NCI-H2107 treated with DMSO at 0.1 percent for 48 hours (cell line): ENCODE data around the gene FTCD.
"Not testable (repeated sequence)": the region's sequence is repeated elsewhere in the genome, so short reads cannot be mapped to it uniquely, and the experiment has no call there.

Source experiments
- DNase-seq: peaks from one replicate; lab custom pipeline; 2025; ENCODE audit not compliant: unreplicated experiment; lab: John Stamatoyannopoulos, UW

Gene FTCD, protein sequence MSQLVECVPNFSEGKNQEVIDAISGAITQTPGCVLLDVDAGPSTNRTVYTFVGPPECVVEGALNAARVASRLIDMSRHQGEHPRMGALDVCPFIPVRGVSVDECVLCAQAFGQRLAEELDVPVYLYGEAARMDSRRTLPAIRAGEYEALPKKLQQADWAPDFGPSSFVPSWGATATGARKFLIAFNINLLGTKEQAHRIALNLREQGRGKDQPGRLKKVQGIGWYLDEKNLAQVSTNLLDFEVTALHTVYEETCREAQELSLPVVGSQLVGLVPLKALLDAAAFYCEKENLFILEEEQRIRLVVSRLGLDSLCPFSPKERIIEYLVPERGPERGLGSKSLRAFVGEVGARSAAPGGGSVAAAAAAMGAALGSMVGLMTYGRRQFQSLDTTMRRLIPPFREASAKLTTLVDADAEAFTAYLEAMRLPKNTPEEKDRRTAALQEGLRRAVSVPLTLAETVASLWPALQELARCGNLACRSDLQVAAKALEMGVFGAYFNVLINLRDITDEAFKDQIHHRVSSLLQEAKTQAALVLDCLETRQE

DNA sequence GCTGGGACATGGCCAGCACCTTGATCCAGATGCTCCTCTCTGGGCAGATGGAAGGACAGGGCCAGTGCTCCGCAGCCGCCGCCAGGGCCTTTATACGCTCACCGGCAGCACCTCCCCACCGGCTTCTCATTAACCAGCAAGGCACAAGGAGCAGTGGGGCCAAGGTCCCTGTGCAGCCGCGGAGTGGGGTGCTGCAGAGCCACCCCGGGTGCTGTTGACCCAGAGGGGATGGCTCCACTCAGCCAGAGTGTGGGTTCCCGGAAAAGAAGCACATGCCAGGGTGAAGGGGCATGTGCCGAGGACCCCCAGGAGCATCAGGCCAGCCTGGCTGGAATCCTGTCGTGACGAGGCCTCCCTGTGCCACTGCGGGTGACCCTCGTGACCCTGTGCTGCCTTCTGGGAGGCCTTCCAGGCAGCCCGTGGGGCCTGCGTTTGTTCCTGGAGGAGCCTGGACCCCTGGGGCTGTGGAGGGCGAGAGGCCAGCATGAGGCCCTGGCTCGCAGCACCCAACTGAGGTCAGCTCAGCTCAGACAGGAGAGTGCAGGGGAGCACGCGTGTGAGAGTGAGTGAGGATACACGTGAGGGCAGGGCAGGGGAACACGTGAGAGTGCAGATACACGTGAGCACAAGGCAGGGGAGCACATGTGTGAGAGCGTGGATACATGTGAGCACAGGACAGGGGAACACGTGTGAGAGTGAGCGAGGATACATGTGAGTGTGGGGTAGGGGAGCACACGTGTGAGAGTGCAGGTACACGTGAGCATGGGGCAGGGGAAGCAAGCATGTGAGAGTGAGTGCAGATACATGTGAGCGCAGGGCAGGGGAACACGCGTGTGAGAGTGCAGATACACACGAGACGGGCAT lies at the start of gene FTCD:
Gene FTCD, minus strand, starts transcription at position 66 of the 864 bp plus-strand sequence. Its CDS starts 56 bp downstream, at position 10.
- no peak for DNase-seq

DNA sequence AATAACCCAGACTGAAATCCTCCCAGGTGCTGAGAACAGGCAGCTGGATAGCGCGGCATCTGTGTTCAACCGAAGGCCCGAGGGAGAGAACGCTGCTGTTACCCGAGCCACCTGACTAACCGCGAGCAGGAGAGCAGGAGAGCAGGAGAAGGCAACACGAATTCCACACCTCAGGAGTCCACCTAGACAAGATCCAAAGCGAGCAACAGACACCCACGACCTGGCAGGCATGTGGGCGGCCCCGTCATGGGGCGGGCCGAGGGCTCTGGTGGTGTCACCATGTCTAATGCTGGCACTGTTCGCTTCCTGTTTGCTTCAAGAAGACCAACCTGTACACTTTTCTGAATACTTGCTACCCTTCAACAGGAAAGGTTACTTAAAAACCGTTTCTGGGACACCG lies 49.8 kb upstream of the FTCD start:
- peak; percentile 79 for DNase-seq

DNA sequence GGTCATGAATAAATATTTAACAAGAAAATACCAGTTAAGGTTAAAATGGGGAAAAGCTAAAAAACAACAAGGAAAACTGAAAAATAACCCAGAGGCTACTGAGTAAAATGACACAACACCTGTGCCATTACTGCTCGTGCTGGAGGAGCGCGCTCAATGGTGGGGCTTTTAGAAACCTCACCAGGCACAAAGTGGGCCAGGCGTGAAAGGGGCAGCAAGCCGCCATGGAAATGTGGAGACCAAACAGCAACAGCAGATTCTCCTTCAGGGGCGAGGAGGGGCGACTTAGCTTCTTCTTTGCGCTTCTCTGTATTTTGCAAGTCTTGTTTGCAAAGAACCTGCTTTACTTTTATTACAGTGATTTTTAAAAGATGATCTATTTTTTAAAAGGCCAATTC lies 47.8 kb upstream of the FTCD start:
- DNase-seq: no peak

DNA sequence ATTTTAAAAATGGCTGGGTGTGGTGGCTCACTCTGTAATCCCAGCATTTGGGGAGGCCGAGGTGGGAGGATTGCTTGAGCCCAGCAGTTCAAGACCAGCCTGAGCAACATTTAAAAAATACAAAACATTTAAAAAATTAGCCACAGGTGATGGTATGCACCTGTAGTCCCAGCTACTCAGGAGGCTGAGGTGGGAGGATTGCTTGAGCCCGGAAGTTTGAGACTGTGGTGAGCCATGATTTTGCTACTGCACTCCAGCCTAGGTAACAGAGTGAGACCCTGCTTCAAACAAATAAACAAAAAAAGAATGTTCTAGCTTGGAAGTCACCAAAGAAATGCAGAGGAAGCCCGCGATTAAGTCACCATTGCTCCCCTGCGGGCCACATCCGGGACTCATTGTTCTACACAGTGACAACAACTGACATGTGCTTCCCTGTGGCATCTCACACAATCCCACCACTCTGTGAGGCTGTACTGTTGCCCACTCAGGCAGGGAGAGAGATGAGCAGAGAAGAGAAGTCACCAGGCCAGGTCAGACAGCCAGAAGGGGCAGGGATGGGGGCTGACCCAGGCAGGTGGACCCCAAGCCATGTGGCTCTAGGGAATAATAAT lies 47.3 kb upstream of the FTCD start:
- no peak for DNase-seq

DNA sequence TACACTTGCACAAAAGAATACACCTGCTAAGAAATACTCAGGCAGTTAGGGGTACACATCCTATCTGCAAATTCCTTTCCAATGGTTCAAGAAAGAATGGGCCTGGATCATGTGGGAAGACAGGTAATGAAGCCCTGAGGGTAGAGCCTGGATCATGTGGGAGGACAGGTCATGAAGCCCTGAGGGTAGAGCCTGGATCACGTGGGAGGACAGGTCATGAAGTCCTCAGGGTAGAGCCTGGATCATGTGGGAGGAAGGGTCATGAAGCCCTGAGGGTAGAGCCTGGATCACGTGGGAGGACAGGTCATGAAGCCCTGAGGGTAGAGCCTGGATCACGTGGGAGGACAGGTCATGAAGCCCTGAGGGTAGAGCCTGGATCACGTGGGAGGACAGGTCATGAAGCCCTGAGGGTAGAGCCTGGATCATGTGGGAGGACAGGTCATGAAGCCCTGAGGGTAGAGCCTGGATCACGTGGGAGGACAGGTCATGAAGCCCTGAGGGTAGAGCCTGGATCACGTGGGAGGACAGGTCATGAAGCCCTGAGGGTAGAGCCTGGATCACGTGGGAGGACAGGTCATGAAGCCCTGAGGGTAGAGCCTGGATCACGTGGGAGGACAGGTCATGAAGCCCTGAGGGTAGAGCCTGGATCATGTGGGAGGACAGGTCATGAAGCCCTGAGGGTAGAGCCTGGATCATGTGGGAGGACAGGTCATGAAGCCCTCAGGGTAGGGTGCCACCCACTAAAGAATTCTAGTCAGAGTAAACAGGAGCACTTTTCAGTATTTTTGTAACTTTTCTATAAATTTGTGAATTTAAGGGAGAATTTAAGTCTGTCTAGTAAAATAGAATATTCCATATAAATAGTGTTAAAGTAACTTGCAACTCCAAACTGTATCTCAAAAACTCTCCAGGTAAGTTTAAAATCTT lies 45.8 kb upstream of the FTCD start:
- DNase-seq: not testable (repeated sequence)

DNA sequence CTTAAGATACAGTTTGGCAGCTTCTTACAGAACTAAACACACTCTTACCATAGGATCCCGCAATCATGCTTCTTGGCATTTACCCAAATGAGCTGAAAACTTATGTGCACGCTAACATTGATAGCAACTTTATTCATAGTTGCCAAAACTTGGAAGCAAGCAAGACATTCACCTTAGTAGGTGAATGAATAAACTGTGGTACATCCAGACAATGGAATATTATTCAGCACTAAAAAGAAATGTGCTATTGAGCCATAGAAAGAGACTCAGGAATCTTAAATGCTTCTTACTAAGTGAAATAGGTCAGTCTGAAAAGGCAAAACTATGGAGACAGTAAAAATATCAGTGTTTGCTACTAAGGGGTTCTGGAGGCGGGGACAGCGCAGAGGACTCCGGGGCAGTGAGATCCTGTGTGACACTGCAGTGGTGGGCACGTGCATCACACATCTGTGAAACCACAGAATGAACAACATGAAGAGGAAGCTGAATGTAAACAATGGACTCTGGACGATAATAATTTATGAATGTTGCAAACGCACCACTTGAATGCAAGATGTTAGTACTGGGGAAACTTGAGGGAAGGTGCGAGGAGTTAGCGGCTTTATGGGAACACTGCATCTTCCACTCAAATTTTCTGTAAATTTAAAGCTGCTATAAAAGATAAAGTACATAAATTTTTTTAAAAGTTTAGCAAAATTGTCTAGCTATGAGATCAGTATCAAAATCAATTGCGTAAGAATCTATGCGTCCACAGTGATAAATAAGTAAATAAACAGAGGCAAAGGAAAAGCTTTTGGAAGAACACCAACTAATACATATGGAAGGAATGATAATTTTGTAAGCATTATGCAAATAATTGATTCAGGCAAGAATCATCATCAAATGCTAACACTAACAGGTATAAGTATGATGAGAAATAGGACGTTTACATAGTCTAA lies 44.3 kb upstream of the FTCD start:
- no peak for DNase-seq

DNA sequence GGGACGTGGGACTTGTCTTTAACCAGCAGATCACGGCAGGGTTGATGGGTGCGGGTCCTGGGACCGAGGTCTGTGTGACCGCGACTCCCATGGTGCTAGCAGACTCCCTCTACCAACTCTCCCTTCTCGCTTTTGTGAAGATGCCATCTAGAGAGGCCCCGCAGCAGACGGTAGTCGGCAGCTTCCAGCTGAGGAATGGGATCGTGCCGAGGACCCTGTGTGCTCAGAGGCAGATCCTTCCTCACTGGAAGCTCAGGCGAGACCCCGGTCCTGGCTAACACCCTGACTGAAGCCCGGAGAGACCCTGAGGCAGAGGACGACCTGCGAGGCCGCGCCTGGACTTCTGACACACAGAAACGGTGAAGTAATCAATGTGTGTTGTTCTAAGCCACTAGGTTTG lies 41.4 kb upstream of the FTCD start:
- no peak for DNase-seq

DNA sequence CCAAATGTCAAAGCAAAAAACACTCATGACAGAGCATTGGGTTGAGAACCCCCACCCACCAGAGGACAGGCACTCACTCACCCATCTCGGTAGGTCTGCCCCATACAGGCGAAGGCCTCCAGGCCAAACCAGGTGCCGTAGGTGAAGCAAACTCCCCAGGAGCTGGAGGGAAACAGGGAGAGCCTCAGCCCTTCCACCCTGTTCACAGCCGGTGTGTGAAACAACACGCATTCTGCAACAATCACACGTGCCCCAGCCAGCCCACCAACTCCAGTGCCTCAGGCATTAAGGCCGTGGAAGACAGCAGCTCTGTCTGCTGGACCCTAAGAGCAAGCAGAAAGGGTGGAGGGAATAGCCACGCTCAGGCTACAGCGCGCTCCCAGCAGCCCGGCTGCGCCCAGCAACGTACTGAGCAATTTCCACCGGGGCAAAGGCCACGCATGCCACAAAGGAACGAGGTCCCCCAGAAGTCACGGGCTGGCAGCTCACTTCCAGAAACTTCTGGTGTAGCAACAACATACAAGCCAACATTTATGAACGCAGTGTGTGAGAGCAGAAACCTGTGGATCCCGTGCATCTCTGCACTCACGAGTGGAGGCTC lies 40.3 kb upstream of the FTCD start:
- no peak for DNase-seq

DNA sequence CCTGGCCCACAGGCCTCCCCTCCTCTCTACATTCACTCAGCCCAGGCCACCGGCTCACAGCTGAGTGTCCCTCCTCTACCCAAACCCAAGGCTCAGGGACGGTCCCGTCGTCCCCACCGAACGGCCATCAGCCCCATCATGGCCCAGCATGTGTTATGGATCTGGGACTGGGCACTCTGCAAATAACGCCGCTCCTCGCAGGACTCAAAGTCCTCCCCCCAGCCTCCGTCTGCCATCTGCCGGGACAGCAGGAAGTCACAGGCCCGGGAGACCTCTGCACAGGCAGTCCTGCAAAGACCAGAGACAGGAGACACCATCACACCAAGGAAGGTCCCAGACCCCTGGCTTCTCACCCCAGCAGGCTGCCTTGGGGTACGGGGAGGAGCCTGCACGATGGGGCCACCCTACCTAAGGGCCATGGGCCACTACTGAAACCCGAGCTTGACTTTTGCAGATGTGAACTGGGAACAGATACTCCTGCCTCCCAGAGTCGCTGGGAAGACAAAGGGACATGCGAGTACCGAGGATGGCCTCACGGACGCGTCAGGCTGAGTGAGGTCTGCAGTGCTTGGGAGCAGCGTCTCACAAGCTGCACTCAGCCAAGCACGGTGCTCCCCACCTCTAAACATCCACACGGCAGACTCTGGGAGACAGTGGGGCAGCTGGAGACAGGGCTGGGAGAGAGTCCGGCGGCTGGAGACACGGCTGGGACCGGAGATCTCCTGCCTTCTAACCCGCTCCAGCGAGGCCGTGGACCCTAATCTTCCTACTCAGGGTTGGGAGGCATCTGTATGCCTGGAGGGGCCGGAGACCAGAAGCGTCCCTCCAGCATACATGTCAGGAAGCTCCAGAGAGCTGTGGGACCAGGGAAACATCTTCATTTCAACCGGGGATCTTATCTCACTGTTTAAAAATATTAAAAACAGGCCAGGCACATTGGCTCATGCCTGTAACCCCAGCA lies 39.3 kb upstream of the FTCD start:
- DNase-seq: no peak

DNA sequence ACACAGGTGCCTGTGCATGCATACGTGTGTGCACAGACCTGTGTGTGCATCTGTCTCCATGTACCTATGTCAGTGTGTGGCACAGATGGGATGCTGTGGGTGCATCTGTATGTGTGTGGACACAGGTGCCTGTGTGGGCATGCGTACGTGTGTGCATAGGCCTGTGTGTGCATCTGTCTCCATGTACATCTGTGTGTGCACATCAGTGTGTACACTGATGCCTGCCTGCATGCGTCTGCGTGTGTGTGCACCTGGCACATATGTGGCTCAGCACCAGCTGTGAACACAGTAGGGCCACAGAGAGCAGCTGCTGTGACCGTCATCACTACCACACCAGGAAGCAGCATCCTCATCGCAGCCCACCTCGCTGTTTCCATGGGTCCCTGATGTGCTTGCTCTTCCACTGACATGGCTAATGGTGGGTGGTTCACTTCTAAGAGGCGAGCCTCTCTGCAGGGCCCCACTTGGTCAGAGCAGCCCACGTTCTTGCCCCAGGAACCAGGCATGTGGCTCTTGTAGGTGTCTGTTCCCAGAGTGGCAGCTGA lies 38.5 kb upstream of the FTCD start:
- DNase-seq: no peak

DNA sequence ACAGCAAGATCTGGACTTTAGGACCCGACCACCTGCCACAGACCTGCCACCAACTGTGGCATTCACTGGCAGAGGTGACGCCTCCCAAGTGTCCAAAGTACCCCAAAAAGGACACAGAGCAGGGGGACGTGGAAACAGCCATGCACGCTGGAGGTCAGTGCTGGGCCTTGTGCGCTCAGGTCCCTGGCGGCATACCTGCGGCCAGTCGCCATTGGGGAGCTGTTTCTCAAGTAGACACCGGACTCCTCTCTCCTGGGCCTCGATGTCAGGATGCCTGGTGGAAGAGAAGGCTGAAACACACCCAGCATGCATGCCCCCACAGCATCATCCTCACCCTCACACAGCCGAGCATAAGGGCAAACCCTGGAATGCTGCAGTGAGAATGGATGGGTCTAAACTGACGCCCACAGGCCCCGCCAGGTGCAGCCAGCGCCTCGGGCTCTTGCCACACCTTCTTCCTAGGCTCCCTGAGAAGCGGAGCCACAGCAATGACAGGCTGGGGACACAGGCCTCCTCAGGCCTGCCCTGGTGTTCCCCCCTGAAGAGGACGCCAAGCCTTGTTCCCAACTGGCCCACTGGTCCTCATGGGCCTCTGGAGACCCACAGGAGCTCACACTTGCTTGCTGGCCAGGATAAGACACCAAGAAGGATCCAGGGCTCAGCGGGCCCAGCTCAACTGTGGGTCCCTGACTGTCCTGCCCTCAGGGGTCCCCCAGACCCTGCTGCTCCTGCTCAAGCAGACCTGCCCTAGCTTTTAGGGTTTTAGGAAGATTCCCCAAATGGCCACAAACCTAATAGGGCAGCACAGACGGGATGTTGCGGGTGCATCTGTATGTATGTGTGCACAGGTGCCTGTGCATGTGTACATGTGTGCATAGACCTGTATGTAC lies 36.6 kb upstream of the FTCD start:
- no peak for DNase-seq

DNA sequence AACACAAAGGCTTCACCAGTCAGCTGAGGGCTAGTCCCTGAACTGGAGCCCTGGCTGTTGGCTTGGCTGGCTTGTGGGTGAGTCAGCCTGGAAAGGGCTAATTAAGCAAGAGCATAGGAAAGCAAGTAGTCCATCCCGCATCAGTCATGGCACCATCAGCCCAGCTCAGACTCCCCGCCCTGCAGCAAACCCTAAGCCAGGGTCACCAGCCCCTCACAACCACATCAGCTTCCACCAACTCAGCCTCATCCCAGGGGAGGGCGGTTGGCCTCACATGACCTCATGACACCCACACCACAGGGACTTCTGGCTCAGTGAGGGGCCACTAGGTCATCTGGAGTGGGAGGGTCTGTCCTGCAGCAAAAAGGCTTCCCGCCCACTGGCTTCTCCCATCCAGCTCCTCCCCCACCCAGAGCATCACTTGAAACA lies 35.9 kb upstream of the FTCD start:
- no peak for DNase-seq

DNA sequence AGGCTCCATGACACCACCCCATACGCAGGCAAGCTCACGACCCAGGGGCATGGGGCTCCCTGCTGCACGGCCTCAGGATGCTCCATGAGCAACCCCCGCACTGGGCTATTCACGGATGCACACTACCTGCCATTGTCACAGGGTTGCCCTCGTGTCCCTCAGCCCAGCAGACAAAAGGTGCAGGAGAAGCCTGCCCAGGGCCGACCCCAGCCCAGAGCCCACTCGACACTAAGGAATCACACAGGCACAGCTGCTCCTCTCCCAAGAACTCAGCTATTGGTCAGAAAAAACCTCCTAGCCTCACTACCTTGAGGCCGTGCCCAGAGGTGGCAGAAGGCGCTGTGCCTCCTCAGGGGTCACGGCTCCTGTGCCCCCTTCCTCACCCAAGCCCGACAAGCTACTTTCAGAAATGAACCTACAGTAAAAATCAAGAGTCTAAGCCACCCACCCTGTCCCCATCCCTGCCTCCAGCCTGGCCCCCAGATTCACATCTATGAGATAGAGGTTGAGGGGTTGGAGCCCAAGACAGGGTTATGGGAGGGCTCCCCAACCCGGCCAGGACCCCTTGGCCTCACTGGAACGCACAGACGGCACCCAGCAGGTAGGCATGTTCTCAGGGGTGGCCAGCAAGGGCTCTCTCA lies 35.2 kb upstream of the FTCD start:
- no peak for DNase-seq

DNA sequence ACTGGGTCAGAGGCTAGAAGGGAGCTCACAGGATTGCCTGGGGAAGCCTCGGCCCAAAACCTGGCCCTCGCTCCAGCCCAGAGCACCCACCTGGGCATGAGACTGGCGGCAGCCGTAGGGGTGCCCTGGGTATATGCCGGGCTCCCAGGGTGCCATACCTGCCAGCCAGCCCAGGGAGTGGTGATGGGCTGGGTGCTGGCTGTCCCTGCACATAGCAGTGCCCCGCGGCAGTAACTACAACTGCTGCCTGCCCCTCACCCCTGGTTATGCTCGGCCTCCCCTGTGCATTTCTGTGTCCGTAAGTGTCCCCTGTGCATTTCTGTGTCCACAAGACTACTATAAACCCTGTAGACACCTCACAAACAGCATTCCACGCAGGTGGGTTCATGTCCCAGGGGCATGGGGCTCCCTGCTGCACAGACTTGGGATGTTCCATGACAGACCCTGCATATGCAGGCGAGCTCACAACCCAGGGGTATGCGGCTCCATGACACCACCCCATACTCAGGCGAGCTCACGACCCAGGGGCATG lies 34.6 kb upstream of the FTCD start:
- DNase-seq: no peak

DNA sequence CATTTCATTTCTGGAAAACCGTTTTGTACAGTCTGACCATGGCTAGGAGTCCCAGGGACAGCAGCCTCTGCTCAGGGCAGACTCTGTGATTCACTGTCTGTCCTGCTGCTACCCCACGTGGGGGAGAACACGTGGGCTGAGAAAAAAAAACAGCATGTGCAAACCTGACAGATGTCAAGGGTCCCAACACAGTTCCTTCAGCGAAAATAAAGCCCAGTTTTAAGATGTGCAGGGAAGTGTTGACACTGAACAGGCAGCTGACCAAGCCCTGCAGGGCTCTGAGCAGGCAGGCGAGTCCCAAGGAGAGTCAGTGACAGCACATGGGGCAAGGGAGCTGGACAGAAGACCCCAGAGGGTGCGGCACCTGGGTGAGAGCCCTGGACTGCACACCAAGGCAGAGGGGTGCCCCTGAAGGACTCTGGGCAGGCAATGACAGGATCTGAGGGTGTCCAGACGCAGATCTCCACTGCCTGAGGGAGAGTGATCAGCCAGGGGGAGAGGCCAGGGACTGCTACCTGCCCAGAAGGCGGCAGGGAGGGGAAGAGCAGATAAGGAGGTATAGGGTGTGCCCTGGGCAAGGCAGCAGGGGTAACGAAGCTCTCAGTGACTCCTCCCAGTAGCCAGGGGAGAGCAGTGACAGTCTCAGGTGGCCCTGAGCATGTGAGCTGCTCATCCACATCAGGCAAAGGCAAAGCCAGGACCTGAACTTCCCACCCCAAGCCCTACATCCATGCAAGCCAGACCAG lies 34.0 kb upstream of the FTCD start:
- no peak for DNase-seq
